Loucy (cell line): Measurements from ENCODE around the gene ADM2.

Experiments used
- H2AFZ ChIP-seq: fragments of 200-600 bp; sonication (generic); 2 replicates; pipeline ENCODE4 v1.6.0; 2016; ENCODE audit warnings: antibody characterized with exemption, mild to moderate bottlenecking, low read length, moderate library complexity
- H3F3A ChIP-seq: fragments of 200-600 bp; 2 replicates; pipeline ENCODE4 v1.6.0; 2016; ENCODE audit warnings: antibody characterized with exemption, low read depth, mild to moderate bottlenecking
- H3K27me3 ChIP-seq: fragments of 200-600 bp; sonication (generic); 2 replicates; pipeline ENCODE4 v1.6.1; 2014; ENCODE audit warnings: low read length, mild to moderate bottlenecking; ENCODE audit not compliant: insufficient read depth, poor library complexity, severe bottlenecking
- H3K36me3 ChIP-seq: fragments of 200-600 bp; sonication (generic); 2 replicates; pipeline ENCODE4 v1.6.1; 2016; ENCODE audit warnings: low read length; ENCODE audit not compliant: insufficient read depth
- H3K4me1 ChIP-seq: fragments of 200-600 bp; sonication (generic); 2 replicates; pipeline ENCODE4 v1.5.1; 2014; ENCODE audit warnings: low read length, mild to moderate bottlenecking; ENCODE audit not compliant: insufficient read depth, poor library complexity, severe bottlenecking
- H3K4me2 ChIP-seq: fragments of 200-600 bp; sonication (generic); 2 replicates; pipeline ENCODE4 v1.6.0; 2014; ENCODE audit warnings: antibody characterized with exemption, low read length, low read depth, mild to moderate bottlenecking; ENCODE audit not compliant: poor library complexity, severe bottlenecking
- H3K4me3 ChIP-seq: fragments of 200-600 bp; sonication (generic); 2 replicates; pipeline ENCODE4 v1.5.1; 2014; ENCODE audit warnings: low read length, mild to moderate bottlenecking, mixed read lengths; ENCODE audit not compliant: poor library complexity, severe bottlenecking
- H3K79me2 ChIP-seq: fragments of 200-600 bp; sonication (generic); 2 replicates; pipeline ENCODE4 v1.6.1; 2014; ENCODE audit warnings: low read length; ENCODE audit not compliant: insufficient read depth
- H3K9ac ChIP-seq: fragments of 200-600 bp; sonication (generic); 2 replicates; pipeline ENCODE4 v1.6.0; 2014; ENCODE audit warnings: mild to moderate bottlenecking, low read depth, low read length, moderate library complexity; ENCODE audit not compliant: poor library complexity, severe bottlenecking
- H3K9me2 ChIP-seq: fragments of 200-600 bp; sonication (generic); replicated peaks from 2 replicates; pipeline ENCODE4 v1.6.1; 2016; ENCODE audit warnings: low read depth, low read length, mixed read lengths
- H3K9me3 ChIP-seq: fragments of 200-600 bp; sonication (generic); 2 replicates; pipeline ENCODE4 v1.6.1; 2014; ENCODE audit warnings: mild to moderate bottlenecking, antibody characterized with exemption, low read length, low read depth; ENCODE audit not compliant: insufficient read depth
- H4K20me1 ChIP-seq: fragments of 200-600 bp; sonication (generic); 2 replicates; pipeline ENCODE4 v1.6.0; 2014; ENCODE audit warnings: antibody characterized with exemption, low read length, mild to moderate bottlenecking; ENCODE audit not compliant: insufficient read depth, poor library complexity, severe bottlenecking
- EZH2phosphoT487 ChIP-seq: fragments of 200-600 bp; IDR thresholded peaks from 2 replicates; pipeline ENCODE4 v1.6.1; 2018; ENCODE audit warnings: antibody characterized with exemption, mild to moderate bottlenecking, moderate library complexity, borderline replicate concordance
- TF ChIP-seq, protein P1 (sequence below): fragments of 200-600 bp; sonication (generic); conservative IDR thresholded peaks from 2 replicates; pipeline ENCODE4 v1.5.1; 2014; ENCODE audit warnings: mild to moderate bottlenecking, antibody characterized with exemption, low read length

The ADM2 gene

DNA sequence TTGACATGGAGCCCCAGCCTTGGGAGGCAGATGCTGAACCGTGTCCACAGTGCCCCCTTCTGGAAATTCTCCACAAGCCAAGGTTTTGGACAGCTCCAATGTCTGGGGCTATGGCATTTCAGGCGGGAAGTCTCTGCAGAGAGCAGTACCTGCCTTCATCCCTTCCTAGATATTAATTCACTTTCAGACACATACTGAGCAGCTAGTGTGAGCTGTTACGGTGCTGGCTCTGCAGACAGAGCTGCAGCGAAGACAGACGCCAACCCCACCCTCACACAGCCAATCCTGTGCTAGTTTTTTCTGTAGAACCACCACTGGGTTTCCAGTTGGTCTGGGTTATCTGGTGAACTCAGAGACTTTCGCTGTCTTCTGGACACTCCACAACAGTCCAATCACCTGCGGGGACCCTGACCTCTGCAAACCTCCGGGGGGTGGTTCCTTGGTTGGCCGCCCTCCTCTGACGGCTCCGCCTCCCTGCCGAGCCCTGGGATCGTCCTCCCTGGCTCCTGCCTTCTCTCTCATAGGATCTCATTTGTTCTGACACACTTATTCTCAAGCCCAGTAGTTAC lies 17.1 kb downstream of the ADM2 start:
- Histone ChIP-seq H3K9me3 (no peaks in the 10 kb centered on the region), H3K4me3 (no peak overlapping the region)

DNA sequence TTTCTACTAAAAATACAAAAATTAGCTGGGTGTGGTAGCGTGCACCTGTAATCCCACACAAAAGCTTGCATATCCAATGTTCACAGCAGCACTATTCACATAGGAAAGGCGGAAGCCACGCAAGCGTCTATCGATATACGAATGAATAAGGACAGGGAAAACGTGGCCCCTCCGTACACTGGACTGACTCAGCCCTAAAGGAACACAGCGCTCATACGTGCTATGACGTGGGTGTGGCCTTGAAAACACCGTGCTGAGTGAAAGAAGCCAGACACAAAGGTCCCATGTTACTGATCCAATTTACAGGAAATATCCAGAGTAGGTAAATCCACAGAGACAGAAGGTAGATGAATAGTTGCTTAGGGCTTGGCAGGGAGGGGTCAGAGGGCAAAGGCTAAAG lies 19.1 kb downstream of the ADM2 start:
- H3K79me2 ChIP-seq: peaks cover 6% of the 10 kb centered on the region; the same call in 1 of the 2 replicates
- H3K9ac ChIP-seq: no peak overlapping the region
- no peaks in the 10 kb centered on the region for H3K9me3 ChIP-seq
- no peak overlapping the region for H2AFZ ChIP-seq
- no peak overlapping the region for H3K4me2 ChIP-seq
- no peaks in the 10 kb centered on the region for H3K27me3 ChIP-seq
- no peaks in the 10 kb centered on the region for H3F3A ChIP-seq
- H3K4me3 ChIP-seq: no peak overlapping the region
- H3K36me3 ChIP-seq: no peaks in the 10 kb centered on the region
- H3K9me2 ChIP-seq: no peaks in the 10 kb centered on the region
- H3K4me1 ChIP-seq: no peaks in the 10 kb centered on the region
- no peaks in the 10 kb centered on the region for H4K20me1 ChIP-seq
- no peak for TF ChIP-seq EZH2phosphoT487
- TF ChIP-seq, protein P1, sequence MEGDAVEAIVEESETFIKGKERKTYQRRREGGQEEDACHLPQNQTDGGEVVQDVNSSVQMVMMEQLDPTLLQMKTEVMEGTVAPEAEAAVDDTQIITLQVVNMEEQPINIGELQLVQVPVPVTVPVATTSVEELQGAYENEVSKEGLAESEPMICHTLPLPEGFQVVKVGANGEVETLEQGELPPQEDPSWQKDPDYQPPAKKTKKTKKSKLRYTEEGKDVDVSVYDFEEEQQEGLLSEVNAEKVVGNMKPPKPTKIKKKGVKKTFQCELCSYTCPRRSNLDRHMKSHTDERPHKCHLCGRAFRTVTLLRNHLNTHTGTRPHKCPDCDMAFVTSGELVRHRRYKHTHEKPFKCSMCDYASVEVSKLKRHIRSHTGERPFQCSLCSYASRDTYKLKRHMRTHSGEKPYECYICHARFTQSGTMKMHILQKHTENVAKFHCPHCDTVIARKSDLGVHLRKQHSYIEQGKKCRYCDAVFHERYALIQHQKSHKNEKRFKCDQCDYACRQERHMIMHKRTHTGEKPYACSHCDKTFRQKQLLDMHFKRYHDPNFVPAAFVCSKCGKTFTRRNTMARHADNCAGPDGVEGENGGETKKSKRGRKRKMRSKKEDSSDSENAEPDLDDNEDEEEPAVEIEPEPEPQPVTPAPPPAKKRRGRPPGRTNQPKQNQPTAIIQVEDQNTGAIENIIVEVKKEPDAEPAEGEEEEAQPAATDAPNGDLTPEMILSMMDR: no peak

More for the DNA sequence above, 17.1 kb downstream of the ADM2 start:
- TF ChIP-seq, protein P1: peak; percentile 78
- no peak for TF ChIP-seq EZH2phosphoT487
- H3F3A ChIP-seq: no peaks in the 10 kb centered on the region
- H3K4me1 ChIP-seq: no peaks in the 10 kb centered on the region
- no peak overlapping the region for H2AFZ ChIP-seq
- no peaks in the 10 kb centered on the region for H3K79me2 ChIP-seq
- no peak overlapping the region for H3K4me2 ChIP-seq
- no peaks in the 10 kb centered on the region for H4K20me1 ChIP-seq
- H3K27me3 ChIP-seq: no peaks in the 10 kb centered on the region
- no peaks in the 10 kb centered on the region for H3K9me2 ChIP-seq
- no peak overlapping the region for H3K9ac ChIP-seq
- no peaks in the 10 kb centered on the region for H3K36me3 ChIP-seq

DNA sequence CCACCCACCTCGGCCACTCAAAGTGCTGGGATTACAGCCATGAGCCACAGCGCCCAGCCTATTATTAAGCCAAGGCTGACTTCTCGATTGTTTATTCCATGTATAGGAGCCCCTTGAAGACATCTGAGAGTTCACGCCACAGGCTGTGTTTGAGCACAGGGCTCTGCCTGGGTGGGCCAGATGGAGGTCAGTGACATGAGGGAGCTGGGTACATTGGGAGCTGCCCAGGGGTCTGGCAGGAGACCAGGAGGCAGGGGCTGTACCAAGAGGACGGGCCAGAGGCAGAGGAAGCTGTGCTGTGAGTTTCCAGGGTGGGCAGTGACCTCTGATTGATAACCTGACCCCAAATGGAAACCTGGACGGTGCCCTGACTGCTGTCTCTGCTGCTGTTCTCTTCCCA lies 20.8 kb downstream of the ADM2 start:
- H3K4me2 ChIP-seq: no peak overlapping the region
- no peaks in the 10 kb centered on the region for H3K9me3 ChIP-seq
- H3K4me1 ChIP-seq: no peaks in the 10 kb centered on the region

More for the DNA sequence above, 20.8 kb downstream of the ADM2 start:
- TF ChIP-seq, protein P1: no peak
- no peak for TF ChIP-seq EZH2phosphoT487
- Histone ChIP-seq H2AFZ (no peak overlapping the region), H3K27me3 (no peaks in the 10 kb centered on the region), H3F3A (no peaks in the 10 kb centered on the region), H3K4me3 (no peak overlapping the region), H3K36me3 (no peaks in the 10 kb centered on the region), H3K9me2 (no peaks in the 10 kb centered on the region), H4K20me1 (no peaks in the 10 kb centered on the region), H3K79me2 (peaks cover 22% of the 10 kb centered on the region; the same call in 1 of the 2 replicates), H3K9ac (no peak overlapping the region)
